Occipital lobe (tissue), 2 donors: ENCODE measurements around the gene DCP1A. TPM values are rescaled to one million over a fixed set of nuclear protein-coding genes. Genes with fewer than 3 reads are reported as not detected.
"Not testable (repeated sequence)": the region's sequence is repeated elsewhere in the genome, so short reads cannot be mapped to it uniquely, and the experiment has no call there.

Experiments
- DNase-seq: peaks from one replicate; lab custom pipeline; 2025; lab: John Stamatoyannopoulos, UW
- total RNA-seq: library from RNA; depleted of rRNA; stranded (reverse); fragments of >200 nt; gene quantifications from one replicate; pipeline ENCODE4 v1.2.3, GENCODE V29; 2014

DCP1A gene
- 12.9 TPM for total RNA-seq

DNA sequence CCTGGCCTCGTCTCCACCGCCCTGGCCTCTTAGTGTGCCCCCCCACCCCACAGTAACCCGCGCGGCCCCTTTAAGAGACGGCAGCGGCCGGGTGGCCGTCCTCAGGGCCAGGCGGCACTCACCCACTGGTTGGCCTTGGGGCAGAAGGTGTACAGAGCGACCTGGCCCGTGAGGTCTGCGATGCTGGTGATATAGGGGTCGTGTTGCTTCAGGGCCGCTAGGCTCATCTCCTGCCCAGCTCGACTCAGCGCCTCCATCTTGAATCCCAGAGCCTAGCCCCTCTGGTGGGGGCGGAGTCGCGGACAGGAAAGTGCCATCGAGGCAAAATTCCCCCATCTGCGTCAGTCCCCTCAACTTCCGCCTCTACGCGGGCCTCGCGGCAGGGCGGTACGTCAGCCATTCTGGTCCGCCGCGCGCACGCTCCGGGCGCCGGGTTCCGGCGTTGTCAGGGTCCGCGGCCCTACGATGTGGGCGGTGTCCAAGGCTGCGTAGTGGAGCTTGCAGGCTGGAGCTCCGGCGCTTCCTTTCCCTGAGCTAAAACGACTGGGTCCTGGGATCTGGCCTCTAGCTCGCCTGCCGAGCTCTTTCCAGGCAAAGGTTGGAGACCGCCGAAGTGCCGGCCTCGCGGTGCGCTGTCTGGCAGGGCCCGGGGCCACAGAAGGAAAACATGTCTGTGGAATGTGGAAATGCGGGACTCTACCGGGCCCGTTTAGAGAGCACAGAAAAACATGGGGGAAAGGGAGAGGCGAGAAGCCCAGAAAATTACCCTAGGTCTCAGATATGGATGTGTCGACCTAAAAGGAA, at the start of gene DCP1A:
TSS of gene DCP1A (minus strand) at position 283 of the 804 bp plus-strand sequence. CDS start at position 257, 26 bp downstream.
- DNase-seq, result peak; percentile 94

GRCh38 chr3:53384465-53385423, 37.4 kb upstream of the DCP1A start:
- DNase-seq, result no peak

DNA sequence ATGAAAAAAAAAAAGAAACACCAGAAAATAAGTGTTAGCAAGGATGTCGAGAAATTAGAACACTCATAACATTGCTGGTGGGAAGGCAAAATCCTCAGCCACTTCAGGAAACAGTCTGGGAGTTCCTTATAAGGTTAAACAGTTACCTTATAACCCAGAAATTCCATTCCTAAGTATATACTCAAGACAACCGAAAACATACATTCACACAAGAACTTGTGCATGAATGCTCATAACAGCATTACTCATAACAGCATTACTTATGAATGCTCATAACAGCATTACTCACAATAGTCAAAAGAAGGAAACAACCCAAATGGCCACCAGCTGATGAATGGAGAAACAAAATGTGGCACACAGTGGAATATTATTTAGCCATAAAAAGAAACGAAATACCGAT, 34.8 kb upstream of the DCP1A start:
- DNase-seq, result no peak

- no peak for DNase-seq
Observed at GRCh38 chr3:53380306-53380705, 33.0 kb upstream of the DCP1A start.

DNA sequence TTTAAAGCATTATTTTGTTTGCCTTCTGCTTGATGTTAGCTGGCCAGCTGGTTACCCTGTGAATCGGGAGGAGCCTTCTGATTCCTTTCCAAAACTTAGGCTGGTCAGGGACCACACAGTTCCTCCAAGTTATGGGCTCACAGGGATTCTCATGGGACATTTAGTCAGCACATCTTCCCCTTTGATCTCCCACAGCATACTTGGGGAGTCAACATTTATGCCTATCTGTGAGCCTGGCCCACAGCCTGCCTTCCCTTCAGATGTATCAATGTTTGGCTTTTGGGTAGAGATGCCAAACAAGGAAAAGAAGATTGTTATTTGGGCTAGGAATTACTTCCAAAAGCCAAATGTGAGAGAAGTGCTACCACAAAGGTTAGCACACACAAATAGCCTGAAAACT, 32.6 kb upstream of the DCP1A start:
- DNase-seq, result no peak

GRCh38 chr3:53377794-53378193, 30.5 kb upstream of the DCP1A start:
- no peak for DNase-seq

- DNase-seq, result no peak
Observed at GRCh38 chr3:53376679-53377078, 29.3 kb upstream of the DCP1A start.

DNA sequence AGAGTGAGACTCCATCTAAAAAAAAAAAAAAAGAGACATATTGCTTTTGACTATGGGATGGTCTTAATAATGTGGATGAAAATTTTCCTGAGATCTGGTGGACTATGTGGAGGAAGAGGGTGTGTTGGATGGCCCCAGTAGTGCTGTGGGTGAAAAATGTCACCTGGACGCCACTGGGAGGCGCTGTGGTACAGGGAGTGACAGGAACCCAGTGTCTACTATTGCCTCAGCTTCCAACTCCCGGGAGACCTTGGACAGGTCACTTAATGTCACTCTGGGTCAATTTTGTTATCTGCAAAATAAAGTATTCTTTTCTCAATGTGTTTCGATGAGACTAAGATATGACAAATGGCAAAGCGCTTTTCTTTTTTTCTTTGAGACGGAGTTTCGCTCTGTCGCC, 27.7 kb upstream of the DCP1A start:
- peak; percentile 26 for DNase-seq

DNA sequence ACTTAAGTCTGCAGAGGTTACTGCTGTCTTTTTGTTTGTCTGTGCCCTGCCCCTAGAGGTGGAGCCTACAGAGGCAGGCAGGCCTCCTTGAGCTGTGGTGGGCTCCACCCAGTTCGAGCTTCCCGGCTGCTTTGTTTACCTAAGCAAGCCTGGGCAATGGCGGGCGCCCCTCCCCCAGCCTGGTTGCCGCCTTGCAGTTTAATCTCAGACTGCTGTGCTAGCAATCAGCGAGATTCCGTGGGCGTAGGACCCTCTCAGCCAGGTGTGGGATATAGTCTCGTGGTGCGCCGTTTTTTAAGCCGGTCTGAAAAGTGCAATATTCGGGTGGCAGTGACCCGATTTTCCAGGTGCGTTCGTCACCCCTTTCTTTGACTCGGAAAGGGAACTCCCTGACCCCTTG, 23.4 kb upstream of the DCP1A start:
- not testable (repeated sequence) for DNase-seq

GRCh38 chr3:53361852-53362251, 14.5 kb upstream of the DCP1A start:
- DNase-seq, result no peak

DNA sequence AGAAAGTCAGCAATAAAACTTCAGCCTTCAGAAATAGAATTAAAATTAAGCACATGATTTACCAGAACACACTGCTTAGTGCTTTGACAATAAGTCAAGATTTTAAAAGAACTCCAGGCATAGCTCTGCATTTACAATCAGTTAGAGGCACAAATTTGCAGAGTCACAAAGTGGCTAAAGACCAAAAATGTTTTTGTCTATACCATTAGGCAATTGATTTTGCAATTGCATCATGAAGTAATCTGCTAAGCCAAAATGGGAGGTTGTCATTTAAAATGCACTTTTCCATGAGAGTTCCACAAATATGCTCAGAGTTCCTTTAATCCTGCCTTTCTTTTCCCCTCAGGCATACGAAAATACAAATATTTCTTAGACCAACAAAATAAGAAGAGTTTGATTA, 10.1 kb upstream of the DCP1A start:
- DNase-seq, result no peak

DNA sequence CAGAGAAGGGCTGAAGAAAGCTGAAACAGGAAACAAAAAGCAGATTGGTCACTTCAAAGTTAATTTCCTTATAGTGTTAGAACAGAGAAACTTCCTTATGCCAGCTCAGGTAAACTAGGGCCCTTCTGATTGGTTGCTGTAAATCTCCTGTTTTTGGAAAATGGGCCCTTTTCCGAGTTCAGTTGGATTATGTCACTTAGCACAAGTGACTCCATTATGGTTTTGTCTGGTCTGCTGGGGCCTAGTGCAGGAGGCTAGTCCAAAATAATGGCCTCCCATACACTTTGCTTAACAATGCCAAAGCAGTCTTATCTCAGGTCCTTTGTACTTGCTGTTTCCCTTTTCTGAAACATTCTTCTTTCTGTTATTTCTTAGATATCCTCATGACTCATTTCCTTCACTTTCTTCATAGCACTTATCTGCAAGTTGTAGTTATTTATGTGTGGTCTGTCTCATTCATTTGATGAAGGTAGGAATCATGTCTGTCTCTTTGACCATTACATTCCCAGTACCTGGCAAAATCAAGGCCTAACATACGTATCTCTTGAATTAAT, 7.7 kb upstream of the DCP1A start:
- no peak for DNase-seq

- no peak for DNase-seq
Observed at GRCh38 chr3:53353202-53353601, 5.9 kb upstream of the DCP1A start.

DNA sequence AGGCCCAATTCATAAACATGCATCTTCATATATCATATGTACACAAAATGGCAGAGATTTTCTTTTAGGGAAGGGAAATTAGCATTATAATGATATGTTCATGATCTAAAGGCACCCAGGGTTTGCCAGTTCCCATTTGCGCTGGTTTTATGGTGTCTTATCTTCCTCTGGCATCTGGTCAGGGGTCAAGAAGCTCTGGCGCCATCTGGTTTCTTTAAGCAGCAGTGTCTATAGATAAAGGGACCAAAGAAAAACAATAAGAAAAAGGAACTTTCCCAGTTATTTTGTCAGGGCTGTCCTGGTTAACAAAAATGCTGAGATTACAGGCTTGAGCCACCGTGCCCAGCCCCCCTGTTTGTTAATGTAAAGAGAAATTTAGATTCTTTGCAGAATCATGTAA, 3.3 kb upstream of the DCP1A start:
- DNase-seq, result no peak

DNA sequence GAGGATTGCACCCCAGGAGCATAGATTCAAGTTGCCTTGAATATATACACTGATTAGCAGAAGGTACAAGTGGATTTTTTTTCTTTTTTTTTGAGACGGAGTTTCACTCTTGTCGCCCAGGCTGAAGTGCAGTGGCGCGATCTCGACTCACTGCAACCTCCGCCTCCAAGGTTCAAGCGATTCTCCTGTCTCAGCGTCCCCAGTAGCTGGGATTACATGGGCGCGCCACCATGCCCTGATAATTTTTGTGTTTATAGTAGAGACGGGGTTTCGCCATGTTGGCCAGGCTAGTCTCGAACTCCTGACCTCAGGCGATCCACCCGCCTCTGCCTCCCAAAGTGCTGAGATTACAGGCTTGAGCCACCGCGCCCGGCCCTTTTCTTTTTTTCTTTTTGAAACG, 775 bp upstream of the DCP1A start:
- not testable (repeated sequence) for DNase-seq

DNA sequence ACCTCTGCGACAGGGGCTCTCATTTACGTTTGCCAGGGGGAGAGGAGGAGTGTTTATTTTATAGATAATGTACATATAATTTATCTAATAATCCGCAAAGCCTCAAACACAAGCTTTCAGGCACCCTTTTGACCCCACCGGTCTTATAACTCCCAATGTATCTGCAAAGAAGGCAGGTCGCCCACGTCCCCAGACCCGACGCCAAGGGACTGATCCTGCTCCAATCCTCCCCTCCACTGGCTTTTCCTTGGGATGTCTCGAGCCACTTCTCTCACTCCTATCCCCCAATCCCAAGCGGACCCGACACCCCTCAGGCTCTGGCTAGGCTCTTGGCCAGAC, 452 bp downstream of the DCP1A start:
- DNase-seq, result no peak

DNA sequence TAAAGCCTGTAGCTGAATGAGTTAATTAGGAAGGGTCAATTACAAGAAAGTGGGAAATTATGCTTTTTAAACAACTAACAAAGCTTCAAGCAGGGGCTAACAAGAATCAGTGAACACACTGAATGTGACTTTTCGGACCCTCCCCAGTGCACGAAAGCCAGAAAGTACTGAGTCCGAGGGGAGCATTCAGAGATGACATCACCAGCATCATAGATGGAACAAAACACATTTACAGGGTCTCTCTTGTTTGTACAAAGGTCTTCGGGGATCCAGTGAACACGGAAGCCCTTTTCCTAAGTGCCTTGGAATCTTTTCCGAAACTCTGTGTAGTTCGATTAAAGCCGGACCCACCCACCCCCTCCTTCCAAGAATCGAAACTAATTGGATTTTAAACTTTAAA, 829 bp downstream of the DCP1A start:
- DNase-seq, result no peak

DNA sequence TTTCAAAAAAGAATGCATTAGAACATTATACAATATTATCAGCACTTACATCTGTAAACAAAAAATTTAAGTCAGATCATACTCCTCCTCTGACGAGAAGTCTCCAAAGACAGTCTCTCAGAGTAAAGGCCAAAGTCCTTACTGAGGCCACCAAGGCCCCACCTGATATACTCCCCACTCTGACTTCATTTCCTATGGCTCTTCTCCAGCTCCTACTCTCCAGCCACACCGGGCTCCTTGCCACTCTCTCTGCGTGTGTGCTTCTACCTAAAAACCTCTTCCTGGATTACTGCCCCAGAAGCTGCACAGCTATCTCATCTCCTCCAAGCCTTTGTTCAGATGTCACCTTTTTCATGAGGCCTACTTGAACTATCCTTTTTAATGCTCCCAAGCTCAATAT, 5.0 kb downstream of the DCP1A start:
- no peak for DNase-seq

DNA sequence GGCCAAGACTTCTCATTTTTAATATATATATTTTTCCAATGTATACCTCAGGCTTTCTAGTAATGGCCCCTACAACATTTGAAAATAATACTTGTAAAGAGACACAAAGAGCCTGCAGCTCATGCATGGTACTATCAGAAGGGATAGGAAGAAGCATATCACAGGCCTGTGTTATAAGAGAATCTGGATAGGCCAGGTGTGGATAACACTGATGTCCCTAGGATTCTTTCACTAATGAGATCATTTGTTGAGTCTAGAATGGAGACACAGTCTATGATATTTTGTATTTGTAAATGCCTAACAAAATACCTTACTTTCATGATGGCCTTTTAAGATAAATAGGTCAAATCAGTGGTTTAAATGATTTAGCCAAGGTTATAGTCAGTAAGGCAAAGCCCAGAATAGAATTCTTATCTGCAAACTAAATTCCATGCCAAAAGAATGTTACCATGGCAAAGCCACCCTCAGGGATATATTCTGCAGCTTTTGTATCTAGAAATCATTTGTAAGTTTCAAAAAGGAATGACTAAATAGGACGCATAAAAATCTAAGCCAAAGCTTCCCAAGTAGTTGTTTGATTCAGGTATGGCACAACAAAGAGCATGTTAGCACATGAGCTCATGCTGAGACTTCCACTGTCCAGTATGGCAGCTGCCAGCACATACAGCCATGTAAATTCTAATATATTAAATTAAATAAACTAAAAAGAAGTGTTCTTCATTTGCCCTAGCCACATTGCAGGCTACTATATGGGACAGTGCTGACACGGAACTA, 10.0 kb downstream of the DCP1A start:
- DNase-seq, result no peak

- no peak for DNase-seq
Observed at GRCh38 chr3:53334742-53335141, 12.6 kb downstream of the DCP1A start.

DNA sequence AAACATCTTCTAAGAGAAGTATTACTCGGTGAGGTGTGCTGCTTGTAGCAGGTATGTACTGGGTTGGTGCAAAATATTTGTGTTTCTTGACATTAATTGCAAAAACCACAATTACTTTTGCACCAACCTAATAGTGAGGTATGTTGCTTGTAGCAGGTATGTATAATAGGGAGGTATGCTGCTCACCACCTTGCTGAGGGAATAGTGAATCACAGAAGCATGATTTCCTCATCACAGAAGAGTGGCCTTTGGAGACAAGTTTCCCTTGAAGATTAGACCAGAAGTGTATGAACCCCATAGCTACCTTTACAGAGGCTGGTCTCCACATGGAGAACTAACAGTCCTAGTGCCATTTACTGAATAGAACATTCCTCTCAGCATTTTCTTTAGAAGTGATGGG, 15.5 kb downstream of the DCP1A start:
- no peak for DNase-seq

- DNase-seq, result no peak
Observed at GRCh38 chr3:53329897-53330296, 17.4 kb downstream of the DCP1A start.
